ENCODE measurements around the gene C1orf52.

DNA sequence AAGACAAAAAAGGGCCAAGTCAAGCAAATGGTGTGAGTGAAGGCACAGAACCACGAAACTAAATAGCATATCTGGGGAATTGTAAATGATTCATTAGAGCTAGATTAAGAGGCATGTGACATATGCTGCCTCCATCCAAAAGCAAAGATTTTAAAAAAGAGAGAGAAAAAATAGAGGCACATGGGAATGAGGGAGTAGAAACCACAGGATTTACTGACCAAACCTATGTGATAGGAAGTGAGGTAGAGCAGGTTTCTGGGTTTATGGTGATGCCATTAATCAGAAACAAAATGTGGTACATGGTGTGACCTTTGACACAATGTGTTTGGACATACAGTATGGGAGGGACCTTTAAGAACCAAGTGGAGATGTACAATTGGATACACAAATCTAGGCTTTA, 13.6 kb downstream of the C1orf52 start:
- TF ChIP-seq EZH2 (IDR thresholded peaks at IDR 0.05) = no peak
- no peak for TF ChIP-seq POLR2AphosphoS5 (IDR thresholded peaks at IDR 0.05; ENCODE audit: borderline replicate concordance, low read depth, low read length)
